Nephron (organoid): ENCODE measurements around the gene MAP4K4.
A peak's percentile ranks its signal among the peaks of the same experiment; 100 is the strongest.

ENCODE experiments used
- H3K27ac Mint-ChIP-seq, 3 experiments: 2 replicates each; pipeline ENCODE4 v1.8.0; 2020; ENCODE audit warnings: mixed read lengths in 3 of 3, mild to moderate bottlenecking in 2 of 3, moderate library complexity in 1 of 3
- H3K27me3 Mint-ChIP-seq: 2 replicates; pipeline ENCODE4 v1.8.0; 2021; ENCODE audit warnings: low read depth, mild to moderate bottlenecking, moderate library complexity, mixed read lengths
- H3K36me3 Mint-ChIP-seq: 2 replicates; pipeline ENCODE4 v1.8.0; 2020; ENCODE audit warnings: low read depth, mixed read lengths
- H3K4me1 Mint-ChIP-seq: 2 replicates; pipeline ENCODE4 v1.8.0; 2020; ENCODE audit warnings: mixed read lengths
- H3K4me3 Mint-ChIP-seq, 3 experiments: 2 replicates each; pipeline ENCODE4 v1.8.0; 2020; ENCODE audit warnings: mild to moderate bottlenecking in 3 of 3, mixed read lengths in 3 of 3, moderate library complexity in 2 of 3
- H3K9me3 Mint-ChIP-seq: 2 replicates; pipeline ENCODE4 v1.8.0; 2020; ENCODE audit warnings: mixed read lengths
- TF ChIP-seq, protein P1 (sequence below), 3 experiments: fragments of 200-600 bp; sonication (generic); IDR thresholded peaks; one replicate each; pipeline ENCODE4 v1.5.0; 2021; ENCODE audit warnings: antibody characterized with exemption in 3 of 3; ENCODE audit not compliant: unreplicated experiment in 3 of 3

Gene MAP4K4

DNA sequence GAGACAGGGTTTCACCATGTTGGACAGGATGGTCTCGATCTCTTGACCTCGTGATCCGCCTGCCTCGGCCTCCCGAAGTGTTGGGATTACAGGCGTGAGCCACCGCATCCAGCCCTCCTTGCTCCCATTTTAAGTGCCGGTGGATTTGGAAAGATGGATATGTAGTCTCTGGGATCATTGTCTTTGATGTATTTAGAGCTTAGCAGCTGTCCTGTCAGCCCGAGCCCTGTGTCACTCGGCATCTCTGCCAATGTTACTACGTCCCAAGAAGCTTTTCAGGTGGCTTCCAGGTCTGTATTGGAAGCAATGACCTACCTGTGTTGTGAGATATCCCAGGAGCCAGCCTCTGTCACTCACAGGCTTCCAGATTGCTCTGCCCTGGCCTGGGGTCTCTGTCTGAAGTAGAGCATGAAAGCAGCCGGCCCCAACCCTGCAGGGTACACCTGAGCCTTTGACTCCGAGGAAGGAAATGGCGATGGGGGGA is 35.3 kb downstream of the MAP4K4 start:
- peaks cover 73% of the 10 kb centered on the region for H3K4me1 Mint-ChIP-seq

DNA sequence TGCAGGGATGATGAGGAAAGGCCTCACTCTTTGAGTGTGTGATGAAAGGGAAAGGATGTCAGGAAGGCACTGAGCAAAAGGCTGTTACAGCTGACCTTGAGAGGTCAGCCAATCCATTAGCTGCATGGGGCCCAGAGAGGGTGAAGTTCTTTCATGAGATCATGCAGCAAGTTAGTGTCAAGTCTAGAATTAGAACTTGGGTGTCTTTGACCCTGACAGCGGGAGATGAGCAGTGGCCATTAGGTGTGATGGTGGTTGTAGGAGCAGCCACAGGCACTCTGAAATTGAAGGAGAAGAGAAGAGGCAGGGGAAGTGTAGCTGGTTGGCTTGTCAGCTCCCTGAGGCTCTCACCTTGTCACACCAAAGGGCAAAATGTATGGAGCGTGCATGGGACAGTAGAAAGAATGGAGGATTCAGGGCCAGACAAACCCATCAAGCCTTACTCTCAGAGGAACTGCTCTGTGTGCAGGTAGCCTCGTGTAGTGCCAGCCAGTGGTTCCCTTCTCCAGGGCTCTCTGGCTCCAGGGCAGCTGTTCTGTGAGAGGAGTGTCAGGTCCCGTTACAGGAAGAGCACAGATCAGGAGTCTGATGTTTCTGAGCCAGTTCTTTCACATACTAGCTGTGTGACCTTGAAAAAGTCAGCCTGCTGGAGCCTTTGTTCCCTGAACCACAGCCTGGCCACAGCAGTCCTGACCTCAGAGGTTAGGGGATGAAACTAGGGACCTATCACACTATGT is 35.9 kb downstream of the MAP4K4 start:
- peaks cover 5% of the 10 kb centered on the region for H3K36me3 Mint-ChIP-seq
- no peak overlapping the region for H3K4me3 Mint-ChIP-seq
- peaks cover 76% of the 10 kb centered on the region for H3K4me1 Mint-ChIP-seq
- no peaks in the 10 kb centered on the region for H3K9me3 Mint-ChIP-seq
- H3K27ac Mint-ChIP-seq = peak overlapping the region in 2 of 3 experiments; percentile 0 to 35
- TF ChIP-seq, protein P1, sequence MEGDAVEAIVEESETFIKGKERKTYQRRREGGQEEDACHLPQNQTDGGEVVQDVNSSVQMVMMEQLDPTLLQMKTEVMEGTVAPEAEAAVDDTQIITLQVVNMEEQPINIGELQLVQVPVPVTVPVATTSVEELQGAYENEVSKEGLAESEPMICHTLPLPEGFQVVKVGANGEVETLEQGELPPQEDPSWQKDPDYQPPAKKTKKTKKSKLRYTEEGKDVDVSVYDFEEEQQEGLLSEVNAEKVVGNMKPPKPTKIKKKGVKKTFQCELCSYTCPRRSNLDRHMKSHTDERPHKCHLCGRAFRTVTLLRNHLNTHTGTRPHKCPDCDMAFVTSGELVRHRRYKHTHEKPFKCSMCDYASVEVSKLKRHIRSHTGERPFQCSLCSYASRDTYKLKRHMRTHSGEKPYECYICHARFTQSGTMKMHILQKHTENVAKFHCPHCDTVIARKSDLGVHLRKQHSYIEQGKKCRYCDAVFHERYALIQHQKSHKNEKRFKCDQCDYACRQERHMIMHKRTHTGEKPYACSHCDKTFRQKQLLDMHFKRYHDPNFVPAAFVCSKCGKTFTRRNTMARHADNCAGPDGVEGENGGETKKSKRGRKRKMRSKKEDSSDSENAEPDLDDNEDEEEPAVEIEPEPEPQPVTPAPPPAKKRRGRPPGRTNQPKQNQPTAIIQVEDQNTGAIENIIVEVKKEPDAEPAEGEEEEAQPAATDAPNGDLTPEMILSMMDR (IDR thresholded peaks at IDR 0.05; ENCODE audit: unreplicated experiment in 3 of 3) = no peak
- H3K27me3 Mint-ChIP-seq = no peaks in the 10 kb centered on the region

More for the DNA sequence above, 35.3 kb downstream of the MAP4K4 start:
- TF ChIP-seq, protein P1 (IDR thresholded peaks at IDR 0.05; ENCODE audit: unreplicated experiment in 3 of 3) = no peak
- Mint-ChIP-seq H3K9me3 (no peaks in the 10 kb centered on the region), H3K36me3 (peaks cover 5% of the 10 kb centered on the region), H3K27ac (peak overlapping the region in 2 of 3 experiments; percentile 0 to 35), H3K4me3 (no peak overlapping the region), H3K27me3 (no peaks in the 10 kb centered on the region)

DNA sequence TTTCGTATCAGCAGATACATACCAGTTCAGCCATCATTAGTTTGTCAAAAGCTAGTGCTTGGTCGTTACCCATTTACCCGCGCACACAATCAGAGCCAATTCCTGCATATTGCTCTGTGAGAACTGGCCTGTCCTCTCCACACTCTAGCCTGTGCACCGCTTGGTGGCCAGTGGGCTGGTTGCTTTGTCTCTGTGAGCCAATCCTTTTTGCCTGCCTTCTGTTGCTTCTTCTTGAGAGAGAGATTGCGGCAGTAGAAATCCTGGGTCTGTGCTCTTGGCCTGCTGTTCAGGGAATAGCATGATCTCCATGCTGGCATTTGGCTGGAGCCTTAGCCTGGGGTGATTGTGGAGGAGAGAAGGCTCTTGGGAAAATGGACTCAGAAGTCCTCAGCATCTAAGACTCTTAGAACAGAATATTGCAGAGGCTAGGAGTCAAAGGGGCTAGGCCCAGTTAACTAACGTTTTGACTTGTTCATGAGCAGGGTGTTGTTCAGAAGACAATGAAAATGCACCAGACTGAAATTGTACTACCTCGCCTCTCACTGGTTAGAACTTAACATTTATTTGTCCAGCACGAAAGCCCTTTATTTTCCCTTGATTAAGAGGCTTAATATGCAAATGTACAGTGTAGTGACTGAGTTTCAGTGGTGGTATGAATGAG is 37.1 kb downstream of the MAP4K4 start:
- H3K4me3 Mint-ChIP-seq = no peak overlapping the region

DNA sequence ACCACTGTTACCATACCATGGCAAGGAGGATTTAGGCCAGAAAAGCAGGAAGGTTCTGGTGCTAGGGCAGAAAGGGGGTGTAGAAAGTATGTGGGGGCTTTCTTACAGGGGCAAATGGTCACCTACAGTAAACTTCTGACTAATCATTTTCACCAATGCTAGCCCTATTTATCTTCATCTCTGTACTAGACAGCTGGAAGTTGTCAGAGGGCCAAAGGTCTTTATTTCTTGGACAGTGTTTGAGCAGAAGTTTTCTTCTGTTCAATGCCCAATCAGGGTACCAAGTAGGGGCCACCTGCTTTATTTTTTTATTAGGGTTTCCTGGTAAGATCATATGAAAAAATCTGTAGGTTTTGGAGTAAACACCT is 37.6 kb downstream of the MAP4K4 start:
- no peak overlapping the region for H3K4me3 Mint-ChIP-seq
- H3K36me3 Mint-ChIP-seq = peaks cover 3% of the 10 kb centered on the region
- TF ChIP-seq, protein P1 (IDR thresholded peaks at IDR 0.05; ENCODE audit: unreplicated experiment in 3 of 3) = no peak
- no peaks in the 10 kb centered on the region for H3K9me3 Mint-ChIP-seq
- peaks cover 65% of the 10 kb centered on the region for H3K4me1 Mint-ChIP-seq
- peak overlapping the region; percentile 33 to 69 (median 33) for H3K27ac Mint-ChIP-seq
- H3K27me3 Mint-ChIP-seq = no peaks in the 10 kb centered on the region

More for the DNA sequence above, 37.1 kb downstream of the MAP4K4 start:
- peaks cover 70% of the 10 kb centered on the region for H3K4me1 Mint-ChIP-seq
- no peaks in the 10 kb centered on the region for H3K9me3 Mint-ChIP-seq
- peaks cover 5% of the 10 kb centered on the region for H3K36me3 Mint-ChIP-seq
- H3K27ac Mint-ChIP-seq = peak overlapping the region; percentile 33 to 69 (median 33)
- no peaks in the 10 kb centered on the region for H3K27me3 Mint-ChIP-seq
- TF ChIP-seq, protein P1 (IDR thresholded peaks at IDR 0.05; ENCODE audit: unreplicated experiment in 3 of 3) = no peak

DNA sequence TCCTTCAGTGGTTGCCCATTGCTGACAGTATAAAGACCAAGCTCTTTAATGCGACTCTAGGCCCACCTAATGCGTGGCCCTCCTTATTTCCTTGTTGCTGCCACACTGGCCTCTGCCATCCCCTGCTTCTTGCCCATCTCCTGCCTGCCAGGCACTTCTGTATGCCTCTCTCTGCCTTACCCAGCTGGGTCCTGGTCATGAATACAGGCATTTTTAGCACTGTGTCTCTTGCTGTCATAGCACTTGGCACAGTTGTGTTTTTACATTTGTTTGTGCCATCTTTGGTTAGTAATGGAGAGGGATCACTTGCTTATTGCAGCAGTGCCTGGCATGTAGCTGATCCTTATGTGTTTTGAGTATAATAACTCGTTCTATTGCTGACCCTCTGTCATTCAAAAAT is 38.7 kb downstream of the MAP4K4 start:
- Mint-ChIP-seq H3K36me3 (no peaks in the 10 kb centered on the region), H3K27me3 (no peaks in the 10 kb centered on the region), H3K9me3 (no peaks in the 10 kb centered on the region), H3K4me1 (peaks cover 67% of the 10 kb centered on the region), H3K27ac (peak overlapping the region; percentile 4 to 33 (median 14)), H3K4me3 (no peak overlapping the region)
- TF ChIP-seq, protein P1 (IDR thresholded peaks at IDR 0.05; ENCODE audit: unreplicated experiment in 3 of 3) = no peak
